GM21447 (cell line): ENCODE results near the gene GREB1.

Source experiments
- ATAC-seq: cut with Tn5 transposase; IDR thresholded peaks from one replicate; pipeline ENCODE4 v1.9.1; 2021; ENCODE audit not compliant: unreplicated experiment

The GREB1 gene

GRCh38 chr2:11631462-11631861 is 97.6 kb downstream of the GREB1 start:
- ATAC-seq = no peak

GRCh38 chr2:11633923-11634478 is 100.2 kb downstream of the GREB1 start:
- no peak for ATAC-seq

DNA sequence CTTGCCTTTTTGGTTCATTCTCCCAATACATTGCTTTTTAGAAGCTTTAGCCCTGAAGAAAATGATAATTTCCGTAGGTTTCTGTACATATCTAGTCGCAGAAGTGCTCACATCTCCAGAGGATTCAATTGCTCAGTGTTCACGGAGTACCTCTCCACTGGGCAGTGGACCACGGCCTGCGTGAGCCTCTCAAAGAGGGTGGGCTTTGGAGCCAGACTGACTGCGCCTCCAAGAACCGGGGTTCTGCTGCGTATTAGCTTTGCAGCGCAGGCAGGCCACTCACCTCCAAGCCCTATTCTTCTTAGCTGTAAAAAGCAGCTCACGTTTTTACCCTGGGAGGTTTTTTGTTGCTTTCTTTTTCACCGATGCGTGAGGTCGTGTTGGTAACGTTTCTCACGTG is 100.7 kb downstream of the GREB1 start:
- ATAC-seq = no peak

DNA sequence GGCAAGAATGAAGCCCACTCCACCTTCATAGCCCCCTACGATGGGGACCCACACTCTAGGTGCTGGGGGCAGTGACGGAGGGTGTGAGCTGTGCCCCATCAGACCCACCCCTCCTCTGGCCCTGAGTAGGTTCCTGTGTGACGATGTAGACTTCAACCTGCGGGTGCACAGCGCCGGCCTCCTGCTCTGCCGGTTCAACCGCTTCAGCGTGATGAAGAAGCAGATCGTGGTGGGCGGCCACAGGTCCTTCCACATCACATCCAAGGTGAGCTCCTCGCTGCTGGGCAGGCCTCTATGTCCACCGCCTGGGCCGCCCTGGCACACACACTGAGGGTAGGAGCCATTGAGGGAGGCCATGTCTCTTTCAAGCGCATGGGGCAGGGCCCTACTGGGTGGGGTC is 101.3 kb downstream of the GREB1 start:
- no peak for ATAC-seq

DNA sequence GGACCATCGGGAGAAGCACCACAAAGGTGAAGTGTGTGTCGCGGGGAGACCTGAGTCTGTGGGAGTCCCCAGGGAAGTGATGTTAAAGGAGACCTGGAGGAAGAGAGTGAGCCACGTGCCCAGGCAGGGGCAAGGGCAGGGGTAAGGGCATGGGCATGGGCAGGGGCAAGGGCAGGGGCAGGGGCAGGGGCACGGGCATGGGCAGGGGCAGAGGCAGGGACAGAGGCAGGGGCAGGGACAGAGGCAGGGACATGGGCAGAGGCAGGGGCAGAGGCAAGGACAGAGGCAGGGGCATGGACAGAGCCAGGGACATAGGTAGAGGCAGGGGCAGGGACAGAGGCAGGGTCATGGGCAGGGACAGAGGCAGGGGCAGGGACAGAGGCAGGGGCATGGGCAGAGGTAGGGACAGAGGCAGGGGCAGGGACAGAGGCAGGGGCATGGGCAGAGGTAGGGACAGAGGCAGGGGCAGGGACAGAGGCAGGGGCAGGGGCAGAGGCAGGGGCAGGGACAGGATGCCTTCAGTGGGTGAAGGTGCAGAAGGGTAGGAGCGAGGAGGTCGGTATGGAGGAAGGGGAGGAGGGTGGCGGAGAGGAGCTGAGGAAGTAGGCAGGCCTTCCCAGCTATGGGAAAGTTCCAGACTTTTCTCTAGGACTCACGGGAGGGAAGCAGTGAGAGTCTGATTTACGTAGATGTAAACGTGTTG is 102.9 kb downstream of the GREB1 start:
- ATAC-seq = no peak

GRCh38 chr2:11637546-11637945 is 103.7 kb downstream of the GREB1 start:
- ATAC-seq = no peak

- no peak for ATAC-seq
These were observed 105.7 kb downstream of the GREB1 start for GRCh38 chr2:11639503-11639902.

DNA sequence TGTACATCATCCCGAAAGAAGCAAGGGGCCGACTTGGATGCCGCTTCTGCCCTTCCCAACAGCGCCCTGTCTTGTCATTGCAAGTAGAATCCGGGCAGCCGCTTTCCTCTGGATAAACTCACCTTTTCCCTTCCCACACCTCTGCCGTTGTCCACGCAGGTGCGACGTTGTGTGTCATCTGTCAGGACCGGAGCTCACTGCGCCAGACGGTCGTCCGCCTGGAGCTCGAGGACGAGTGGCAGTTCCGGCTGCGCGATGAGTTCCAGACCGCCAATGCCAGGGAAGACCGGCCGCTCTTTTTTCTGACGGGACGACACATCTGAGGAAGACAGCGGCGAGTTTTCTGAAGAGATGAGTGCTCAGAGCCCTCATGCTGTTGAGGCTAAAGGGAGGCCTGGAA is 106.3 kb downstream of the GREB1 start:
- no peak for ATAC-seq

- ATAC-seq = no peak
These were observed 109.1 kb downstream of the GREB1 start for GRCh38 chr2:11642972-11643371.

DNA sequence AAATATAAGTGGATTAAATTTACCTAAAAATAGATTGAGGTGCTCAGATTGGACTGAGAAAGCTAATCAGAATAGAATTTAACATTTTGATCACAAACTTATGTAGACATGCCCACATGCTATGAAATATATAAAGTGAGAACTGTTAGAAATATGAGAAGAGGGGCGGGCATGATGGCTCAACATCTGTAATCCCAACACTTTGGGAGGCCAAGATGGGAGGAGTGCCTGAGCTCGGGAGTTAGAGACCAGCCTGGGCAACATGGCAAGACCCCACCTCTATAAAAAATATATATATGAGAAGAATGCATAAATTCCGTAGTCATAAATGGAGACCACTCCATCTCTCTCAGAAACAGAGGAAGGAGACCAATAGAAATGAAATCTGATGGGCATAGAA is 110.4 kb downstream of the GREB1 start:
- ATAC-seq = no peak

DNA sequence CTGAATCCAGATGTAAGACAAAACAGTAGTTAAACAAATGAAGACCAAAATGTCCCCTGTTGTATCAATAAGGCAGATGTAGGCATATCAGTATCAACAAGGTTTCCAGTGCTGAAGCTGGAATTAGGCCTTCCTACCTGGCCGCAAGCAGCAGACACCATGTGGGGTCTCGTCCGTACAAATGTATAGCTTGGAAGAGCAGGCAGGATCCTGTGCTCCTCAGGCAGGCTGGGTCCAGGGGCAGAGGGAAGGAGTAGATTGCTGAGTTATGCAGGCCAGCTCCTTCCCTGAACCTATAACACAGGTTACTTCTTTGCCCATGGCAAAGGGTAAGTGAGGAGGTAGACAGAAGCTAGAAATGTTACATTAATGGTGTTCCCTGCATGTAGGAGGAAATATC is 112.7 kb downstream of the GREB1 start:
- ATAC-seq = no peak

- ATAC-seq = no peak
These were observed 114.2 kb downstream of the GREB1 start for GRCh38 chr2:11647834-11648600.

- no peak for ATAC-seq
These were observed 115.2 kb downstream of the GREB1 start for GRCh38 chr2:11649093-11649492.

DNA sequence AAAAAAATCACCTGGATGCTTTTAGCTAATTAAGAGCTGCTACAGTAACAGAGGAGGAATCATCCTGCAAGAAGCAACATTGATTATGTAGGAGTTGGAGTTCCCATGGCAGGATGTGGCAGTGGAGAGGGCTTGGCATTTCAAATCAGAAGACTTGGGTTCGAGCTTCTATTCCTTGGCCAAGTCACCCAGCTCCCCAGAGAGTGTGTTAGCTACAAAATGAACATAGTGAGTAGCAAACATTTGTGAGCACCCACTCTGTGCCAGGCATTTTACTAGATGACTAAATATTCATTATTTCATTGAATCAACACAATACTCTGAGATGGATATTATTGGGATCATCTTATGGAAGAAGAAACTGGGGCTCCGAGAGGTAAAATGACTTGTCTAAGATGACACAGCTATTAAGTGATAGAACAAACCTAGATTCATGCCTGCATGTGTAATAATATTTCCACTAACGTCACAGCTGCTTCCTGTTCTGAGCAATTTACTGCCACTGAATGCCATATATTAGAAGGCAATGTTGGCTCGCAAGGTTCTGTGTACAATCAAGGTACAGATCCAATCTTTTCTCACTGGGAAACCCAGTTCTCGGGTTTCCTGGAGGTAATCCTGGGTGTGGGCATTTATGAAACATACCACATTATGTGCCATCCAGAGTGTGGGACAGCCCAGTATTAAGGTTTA is 118.2 kb downstream of the GREB1 start:
- ATAC-seq = no peak

GRCh38 chr2:11652553-11652952 is 118.7 kb downstream of the GREB1 start:
- no peak for ATAC-seq

- ATAC-seq = no peak
These were observed 121.7 kb downstream of the GREB1 start for GRCh38 chr2:11655495-11655894.

GRCh38 chr2:11656252-11656651 is 122.4 kb downstream of the GREB1 start:
- no peak for ATAC-seq

DNA sequence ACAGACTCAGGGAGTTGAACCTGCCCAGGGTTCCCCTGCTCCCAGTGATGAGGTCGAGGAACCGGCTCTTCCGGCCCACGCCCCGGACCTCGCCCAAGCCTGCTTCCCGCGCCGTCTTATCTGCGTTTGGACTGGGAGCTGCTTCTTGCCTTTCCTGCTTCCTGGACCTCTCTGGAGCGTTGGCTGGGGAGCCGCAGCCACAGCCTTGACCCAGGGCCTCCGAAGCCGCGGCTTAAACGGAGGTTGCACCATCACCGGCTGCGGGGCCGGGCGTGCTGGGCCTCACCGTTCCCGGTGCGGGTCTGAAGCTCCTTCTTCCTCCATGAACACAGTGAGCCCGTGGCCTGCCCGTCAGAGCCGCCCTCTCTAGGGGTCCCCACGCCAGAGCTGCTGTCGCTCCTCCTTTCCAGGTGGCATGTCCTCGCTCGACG is 122.8 kb downstream of the GREB1 start:
- no peak for ATAC-seq

DNA sequence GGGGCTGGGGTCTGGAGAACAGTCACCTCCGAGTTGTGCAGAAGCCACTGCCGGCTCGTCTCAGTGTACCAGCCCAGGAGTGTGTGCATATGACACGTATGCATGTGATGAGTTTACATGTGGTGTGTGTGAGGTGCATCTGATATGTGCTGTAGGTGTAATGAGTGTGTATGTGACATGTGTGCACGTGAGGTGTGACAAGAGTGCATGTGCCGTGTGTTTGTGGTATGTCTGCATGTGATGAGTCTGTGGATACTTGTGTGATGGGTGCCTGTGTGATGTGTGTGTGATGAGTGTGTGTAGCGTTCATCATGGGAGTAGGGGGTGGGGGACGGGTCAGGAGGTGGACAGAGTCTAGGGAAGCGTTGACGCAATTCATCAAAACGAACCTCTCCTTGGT is 123.3 kb downstream of the GREB1 start:
- no peak for ATAC-seq

DNA sequence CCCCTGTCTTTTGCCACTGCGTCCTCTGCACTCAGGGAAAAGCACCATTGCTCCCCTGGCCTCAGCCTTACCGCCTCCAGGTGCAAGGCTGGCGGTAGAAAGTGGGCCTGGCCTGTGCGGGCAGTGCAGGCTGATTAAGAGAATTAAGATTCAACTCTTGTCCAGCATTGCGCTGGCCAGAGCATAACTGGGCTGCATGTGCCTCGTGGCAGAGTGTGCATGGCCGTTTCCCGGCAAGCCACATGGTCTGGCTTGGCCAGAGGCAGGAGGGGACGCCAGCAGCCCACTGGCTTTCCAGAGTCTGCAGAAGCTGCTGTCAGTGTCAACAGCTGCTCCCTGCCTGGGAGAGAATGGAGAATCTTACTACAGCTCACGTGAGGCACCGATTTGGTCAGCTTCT is 123.8 kb downstream of the GREB1 start:
- no peak for ATAC-seq

DNA sequence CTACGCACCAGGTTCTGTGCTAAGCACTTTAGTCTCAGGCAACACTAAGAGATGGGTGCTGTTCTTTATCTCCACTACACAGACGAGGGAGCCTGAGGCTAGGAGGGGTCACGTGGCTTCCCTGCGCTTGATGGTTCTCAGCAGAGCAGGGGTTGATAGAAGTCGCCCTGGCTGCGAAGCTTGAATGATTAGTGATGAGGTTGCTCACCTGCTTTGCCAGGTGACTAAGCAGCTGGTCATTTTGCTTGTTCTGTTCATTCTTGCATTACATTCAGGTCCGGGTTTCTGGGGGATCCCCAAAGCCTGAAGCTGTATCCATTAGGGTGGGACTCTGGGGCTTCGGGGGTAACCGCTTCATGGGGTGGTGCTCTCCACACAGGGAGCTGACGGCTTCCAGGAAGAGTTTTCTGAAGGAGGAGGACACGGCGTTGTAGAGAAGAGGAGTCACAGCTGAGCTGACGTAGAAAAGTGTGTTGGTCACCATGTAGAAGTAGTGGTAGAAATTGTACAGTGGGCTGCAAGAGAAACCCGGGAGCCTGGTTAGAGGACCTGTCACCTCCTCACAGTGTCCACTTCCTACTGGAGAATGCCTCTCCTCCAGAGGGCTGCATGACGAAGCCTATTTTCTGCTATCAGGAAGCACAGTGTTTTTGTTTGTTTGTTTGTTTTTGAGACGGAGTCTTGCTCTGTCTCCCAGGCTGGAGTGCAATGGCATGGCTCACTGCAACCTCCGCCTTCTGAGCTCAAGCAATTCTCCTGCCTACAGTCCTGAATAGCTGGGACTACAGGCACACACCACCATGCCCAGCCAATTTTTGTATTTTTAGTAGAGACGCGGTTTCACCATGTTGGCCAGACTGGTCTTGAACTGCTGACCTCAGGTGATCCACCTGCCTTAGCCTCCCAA is 124.6 kb downstream of the GREB1 start:
- no peak for ATAC-seq
